Activated T-cell treated with anti-CD3 and anti-CD28 coated beads, Interleukin-2, amount 50 U/mL, for 48 hours (primary cell): ENCODE data around the gene TBC1D5.
"Not testable (repeated sequence)": the region's sequence is repeated elsewhere in the genome, so short reads cannot be mapped to it uniquely, and the experiment has no call there.

Experiments used
- DNase-seq, 2 experiments: peaks; one replicate each; pipeline ENCODE4 v3.0.0-alpha.2; 2020

Gene TBC1D5

DNA sequence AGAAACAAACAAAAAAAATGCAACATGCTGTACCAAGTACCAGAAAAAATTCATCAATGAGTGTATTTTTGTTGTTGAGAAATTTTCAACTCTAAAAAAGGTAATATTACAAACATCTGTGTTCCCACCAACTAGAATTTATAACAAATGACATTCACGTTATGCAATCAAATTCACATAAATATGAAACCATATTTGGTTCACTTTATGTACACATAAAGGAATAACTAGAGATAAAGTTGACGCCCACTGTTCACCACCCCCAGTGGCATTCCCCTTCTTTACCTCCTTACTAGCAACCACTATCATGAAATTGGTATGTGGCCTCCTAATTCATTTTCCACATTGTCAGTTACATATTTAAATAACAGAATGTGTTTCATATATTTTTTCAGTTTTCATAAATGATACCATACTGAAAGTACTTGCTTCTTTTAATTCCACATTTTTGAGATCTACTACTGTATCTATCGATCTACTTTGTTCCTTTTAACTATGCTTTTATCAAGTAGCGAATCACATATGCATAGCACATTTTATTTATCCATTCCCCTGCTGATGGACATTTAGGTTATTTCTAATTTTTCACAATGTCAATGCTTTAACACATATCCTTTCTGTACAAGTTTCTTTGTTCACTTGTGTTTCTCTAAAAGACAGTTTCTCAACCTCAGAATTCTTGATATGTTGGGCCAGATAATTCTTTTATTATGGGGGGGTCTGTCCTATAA lies 34.5 kb downstream of the TBC1D5 start:
- DNase-seq, result no peak

DNA sequence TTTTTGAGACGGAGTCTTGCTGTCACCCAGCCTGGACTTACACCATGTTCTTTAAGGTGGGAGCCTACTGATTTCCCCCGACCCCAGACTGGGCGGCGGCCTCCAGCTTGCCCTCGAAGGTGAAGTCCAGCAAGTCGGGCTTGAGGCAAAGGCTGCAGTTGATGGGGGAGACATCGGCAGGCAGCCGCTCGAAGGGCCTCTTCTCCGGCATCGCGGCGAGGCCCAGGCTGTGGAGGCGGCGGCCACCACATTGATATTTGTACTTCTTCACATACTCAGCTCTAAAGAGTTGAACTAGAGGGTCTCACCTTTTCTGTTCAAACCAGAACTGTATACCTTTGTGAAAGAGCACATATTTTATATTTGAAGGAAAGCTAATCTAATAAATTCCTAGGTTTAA lies 36.4 kb downstream of the TBC1D5 start:
- DNase-seq, result not testable (repeated sequence)

DNA sequence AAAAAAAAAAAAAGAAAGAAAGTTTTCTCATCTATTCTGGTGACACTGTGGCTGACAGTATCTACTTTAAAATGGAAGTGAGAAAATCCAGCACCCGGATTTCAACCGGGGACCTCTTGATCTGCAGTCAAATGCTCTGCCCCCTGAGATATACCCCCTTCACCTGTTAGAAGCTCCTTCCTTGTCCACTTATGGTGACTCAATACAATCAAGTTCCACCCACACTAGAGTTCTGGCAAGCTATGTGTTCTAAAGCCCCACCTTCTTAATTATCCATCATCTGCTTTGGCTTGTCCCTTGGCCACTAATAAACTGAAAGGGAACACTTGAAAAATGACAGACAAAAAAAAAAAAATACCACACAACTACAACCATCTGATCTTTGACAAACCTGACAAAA lies 42.6 kb downstream of the TBC1D5 start:
- DNase-seq, result not testable (repeated sequence)

DNA sequence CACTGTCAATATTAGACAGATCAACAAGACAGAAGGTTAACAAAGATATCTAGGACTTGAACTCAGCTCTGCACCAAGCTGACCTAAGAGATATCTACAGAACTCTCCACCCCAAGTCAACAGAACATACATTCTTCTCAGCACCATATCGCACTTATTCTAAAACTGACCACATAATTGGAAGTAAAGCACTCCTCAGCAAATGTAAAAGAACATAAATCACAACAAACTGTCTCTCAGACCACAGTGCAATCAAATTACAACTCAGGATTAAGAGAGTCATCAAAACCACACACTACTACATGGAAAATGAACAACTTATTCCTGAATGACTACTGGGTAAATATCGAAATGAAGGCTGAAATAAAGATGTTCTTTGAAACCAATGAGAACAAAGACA lies 46.8 kb downstream of the TBC1D5 start:
- DNase-seq, result not testable (repeated sequence)

DNA sequence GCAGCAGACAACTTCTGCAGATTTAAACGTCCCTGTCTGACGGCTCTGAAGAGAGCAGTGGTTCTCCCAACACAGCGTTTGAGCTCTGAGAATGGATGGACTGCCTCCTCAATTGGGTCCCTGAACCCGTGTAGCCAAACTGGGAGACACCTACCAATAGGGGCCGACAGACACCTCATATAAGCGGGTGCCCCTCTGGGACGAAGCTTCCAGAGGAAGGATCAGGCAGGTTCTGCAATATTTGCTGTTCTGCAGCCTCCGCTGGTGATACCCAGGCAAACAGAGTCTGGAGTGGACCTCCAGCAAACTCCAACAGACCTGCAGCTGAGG lies 48.8 kb downstream of the TBC1D5 start:
- not testable (repeated sequence) for DNase-seq

DNA sequence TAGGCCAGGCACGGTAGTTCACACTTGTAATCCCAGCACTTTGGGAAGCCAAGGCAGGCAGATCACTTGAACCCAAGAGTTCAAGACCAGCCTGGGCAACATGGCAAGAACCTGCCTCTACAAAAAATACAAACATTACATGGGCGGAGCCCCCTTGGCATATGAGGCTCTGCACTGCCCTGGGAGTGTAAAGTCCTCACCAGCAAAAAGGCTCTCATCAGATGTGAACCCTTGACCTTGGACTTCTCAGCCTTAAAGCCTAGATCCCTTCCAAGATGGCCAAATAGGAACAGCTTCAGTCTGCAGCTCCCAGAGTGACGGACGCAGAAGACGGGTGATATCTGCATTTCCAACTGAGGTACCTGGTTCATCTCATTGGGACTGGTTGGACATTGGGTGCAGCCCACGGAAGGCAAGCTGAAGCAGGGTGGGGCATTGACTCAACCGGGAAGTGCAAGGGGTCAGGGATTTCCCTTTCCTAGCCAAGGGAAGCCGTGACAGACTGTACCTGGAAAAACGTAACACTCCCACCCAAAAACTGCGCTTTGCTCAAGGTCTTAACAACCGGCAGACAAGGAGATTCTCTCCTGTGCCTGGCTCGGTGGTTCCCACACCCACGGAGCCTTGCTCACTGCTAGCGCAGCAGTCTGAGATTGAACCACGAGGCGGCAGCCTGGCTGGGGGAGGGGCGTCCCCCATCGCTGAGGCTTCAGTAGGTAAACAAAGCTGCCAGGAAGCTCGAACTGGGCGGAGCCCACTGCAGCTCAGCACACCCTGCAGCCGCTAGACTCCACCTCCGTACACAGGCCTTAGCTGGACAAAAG lies 49.4 kb downstream of the TBC1D5 start:
- peak; percentile 37 to 53 for DNase-seq

DNA sequence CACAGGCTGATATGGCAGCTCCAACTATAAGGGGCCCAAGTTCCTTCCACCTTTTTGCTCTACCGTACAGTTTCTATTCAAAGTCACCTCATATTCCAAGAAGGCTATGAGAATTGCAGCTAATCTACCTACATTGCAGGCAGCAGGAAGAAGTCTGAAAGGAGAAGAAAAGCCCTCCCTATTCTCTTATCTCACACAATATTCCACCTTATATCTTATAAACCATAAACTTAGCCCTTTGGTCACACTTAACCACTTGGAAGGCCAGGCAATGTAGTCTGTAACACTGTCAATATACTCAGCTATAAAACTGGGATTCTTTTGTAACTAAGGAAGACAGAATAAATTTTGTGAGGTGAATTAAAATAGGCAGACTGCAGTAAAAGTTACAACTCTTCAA lies 54.9 kb downstream of the TBC1D5 start:
- no peak for DNase-seq

DNA sequence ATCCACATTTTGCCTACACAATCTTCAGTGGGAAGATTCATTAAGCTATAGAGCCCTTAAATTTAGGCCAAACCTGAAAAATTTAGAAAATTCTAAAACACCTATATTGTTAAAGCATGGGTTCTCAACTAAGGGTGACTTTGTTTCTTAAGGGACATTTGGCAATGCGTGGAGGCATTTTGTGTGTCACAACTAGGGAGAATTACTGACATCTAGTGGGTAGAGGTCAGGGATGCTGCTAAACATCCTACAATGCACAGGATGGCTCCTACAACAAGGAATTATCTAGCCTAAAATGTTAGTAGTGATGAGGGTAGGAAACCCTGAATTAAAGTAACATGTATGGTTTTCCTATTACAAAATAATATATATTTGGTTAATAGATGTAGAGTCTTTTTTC lies 55.8 kb downstream of the TBC1D5 start:
- no peak for DNase-seq

DNA sequence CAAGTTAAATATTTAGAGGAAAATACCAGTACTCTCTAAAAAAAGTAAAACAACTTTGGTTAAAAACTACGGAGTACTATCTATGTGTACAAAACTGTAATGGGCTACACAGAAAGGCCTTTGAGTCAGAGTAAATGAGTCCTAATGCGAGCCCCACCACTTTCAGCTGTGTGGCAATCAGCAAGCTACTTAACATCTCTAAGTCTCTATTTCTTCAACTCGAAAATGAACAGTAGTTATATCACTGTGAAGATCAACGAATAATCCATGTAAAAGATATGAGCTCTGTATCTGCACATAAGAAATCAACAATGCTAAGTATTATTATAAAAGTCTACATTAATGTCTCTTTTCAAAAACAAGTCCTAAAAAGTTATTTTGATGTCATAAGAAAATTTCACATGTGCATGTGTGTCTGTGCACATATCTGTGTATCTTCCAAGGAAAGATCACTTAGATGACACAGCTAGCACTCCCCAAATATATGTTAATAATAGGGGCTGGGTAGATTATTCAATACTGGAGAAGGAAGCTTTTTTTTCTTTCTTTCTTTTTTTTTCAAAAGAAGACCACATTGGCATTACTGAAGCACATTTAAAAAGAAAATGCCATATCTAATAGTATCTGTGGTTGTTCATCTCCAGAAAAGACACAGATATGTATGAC lies 58.8 kb downstream of the TBC1D5 start:
- DNase-seq, result no peak

DNA sequence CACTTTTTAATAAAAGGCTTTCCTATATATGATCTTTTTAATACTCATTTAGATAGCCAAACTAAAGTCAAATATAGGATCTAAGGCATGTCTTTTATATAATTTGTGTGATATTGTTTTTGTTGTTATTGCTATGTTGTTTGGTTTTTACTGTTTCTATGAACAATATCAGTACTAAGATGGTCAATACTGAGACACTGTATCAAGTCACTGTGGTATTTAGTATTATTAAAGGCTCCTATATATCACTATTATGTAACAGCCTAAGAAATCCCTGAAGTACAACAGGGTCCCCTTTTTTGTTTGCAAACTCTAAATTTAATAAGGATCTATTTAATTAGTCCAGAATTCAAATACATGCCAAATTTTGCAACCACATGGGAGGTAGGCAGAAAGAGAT lies 61.9 kb downstream of the TBC1D5 start:
- DNase-seq, result no peak

DNA sequence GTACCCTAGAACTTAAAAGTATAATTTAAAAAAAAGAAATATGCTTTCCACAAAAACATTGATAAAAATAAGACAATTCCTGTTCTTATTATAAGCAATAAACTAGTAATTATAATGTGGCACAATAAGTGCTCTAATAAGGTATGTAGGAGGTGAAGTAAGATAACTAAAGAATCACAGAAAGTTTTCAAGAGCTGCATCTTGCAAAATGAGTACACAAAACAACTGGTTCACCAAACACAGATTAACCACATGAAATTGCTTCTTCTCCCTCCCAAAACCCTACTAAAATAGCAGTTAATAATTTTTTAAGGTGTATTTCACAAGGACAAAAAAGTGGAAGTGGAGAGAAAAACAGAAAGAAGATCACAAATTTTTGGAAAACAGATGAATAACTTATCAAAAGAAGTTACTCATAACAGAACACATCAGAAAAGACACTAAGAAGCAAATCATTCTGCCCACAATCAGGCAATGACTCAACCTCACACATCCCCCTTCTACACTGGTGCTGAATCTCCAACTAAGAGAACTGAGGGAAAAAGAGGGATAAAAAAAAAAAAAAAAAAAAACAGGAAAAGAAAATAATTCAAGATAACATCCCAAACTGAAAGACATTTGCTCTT lies 64.2 kb downstream of the TBC1D5 start:
- DNase-seq, result no peak

DNA sequence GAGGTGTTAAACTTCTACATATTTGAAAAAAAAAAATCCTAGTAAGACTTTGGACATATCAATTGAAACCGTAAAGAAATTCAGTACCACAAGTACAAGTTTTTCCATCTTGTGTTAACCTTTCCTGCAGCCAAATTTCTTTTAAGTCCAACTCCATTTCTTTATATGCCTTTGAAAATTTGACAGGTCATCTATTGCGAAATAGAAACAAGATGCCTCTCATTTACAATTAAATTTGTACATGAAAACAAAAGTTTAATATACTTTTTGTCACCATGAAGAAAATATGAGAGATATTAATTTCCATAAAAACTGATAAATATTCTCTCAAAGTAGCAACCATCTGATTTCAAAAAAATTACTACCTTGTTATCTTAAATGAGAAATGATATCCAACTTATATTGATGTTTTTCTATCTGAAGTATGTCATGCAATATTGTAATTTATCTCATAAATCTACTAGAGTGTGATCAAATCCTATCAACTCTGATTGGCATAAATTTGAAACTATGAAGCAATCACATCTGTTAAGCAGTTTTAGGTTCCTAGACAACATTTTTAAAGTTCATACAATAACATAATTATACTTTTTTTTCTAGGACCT lies 68.2 kb downstream of the TBC1D5 start:
- DNase-seq, result no peak

DNA sequence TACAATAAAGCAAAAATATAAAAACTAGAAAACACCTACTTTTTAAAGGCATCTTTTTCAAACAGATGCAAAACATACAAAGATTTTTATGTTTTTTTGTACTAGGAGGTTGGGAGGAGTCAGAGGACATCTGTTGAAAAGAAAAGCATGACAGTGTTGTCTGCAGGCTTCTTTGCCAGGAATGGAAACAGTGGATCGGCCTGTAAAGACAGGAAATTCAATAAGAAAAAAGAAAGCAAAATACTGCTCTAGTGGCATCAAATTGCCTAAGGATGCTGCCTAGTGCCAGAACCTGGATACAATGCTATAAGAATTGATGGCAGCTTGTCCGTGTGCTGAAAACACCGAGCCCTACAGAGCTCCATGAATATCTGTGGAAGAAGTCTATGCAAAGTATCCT lies 69.9 kb downstream of the TBC1D5 start:
- DNase-seq, result no peak

DNA sequence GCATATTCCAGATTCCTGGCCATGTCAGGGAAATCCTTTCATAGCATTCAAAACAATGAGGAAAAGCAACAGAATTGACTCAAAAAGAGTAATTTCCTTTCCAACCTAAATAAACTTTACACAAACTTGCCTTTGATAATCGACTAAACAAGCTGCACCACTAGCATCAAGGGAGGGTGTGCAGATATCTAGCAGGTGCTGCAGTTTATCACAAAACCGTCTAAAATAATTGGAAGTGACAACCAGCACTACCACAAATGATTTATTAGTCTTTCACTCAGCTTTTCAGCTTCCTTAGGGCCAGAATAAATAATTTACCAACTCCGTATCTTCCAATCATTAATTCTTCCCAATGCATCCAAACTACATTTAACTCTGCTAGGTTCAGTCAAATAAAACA lies 71.7 kb downstream of the TBC1D5 start:
- DNase-seq, result no peak

DNA sequence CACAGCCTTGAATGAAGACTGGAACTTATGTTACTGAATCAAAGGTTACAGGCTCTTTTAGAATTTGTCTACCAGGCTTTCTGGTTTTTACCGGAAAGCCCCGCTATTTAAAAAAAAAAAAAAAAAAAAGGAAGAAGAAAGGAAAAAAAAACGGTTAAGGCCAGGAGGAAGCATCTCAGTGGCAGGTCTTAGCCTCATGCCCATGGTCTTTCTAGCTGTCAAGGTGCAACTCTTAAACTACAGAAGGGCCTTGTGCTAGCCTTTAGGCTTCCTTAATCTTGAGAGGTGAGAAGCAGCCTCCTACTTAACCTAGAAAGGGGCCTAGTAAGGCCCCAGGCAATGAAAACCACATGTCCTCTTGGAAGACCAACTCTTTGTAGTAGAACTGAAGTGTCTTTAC lies 77.5 kb downstream of the TBC1D5 start:
- DNase-seq, result no peak

DNA sequence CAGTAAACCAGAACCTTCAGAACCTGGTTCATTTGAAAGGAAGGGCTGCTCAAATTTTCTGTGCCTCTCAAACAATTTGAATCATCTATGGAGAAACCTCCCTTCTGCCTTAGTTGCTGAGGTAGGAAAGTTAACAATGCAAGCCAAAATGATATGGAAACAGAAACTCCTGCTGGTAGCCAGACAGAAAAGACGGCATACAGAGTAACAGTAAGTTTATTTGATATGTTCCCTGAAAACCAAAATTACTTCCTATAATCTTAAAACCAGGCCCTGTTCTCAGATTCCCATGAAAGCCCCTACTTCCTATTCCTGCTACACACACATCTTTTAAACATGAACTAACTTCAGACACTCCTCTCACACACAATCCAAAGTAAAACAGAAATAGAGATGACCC lies 86.2 kb downstream of the TBC1D5 start:
- no peak for DNase-seq

DNA sequence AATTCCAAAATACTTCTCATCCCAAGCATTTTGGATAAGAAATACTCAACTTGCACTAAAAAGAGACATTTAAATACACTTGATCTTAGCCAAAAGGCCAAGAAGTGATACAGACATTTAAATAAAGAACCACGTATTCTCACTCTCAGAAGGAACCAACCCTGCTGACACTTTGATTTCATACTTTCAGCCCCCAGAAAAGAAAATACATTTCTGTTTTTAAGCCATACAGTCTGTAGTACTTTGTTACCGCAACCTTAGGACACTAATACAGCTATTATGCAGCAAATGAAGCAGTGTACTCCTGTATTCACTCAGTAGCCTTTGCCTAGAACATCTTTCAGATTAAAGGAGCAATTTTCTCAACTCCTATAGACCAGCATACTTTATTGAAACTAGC lies 86.7 kb downstream of the TBC1D5 start:
- DNase-seq, result no peak

DNA sequence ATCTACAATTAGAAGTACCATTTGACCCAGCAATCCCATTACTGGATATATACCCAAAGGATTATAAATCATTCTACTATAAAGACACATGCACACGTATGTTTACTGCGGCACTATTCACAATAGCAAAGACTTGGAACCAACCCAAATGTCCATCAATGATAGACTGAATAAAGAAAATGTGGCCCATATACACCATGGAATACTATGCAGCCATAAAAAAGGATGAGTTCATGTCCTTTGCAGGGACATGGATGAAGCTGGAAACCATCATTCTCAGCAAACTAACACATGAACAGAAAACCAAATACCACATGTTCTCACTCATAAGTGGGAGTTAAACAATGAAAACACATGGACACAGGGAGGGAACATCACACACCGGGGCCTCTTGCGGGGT lies 92.7 kb downstream of the TBC1D5 start:
- DNase-seq, result not testable (repeated sequence)

DNA sequence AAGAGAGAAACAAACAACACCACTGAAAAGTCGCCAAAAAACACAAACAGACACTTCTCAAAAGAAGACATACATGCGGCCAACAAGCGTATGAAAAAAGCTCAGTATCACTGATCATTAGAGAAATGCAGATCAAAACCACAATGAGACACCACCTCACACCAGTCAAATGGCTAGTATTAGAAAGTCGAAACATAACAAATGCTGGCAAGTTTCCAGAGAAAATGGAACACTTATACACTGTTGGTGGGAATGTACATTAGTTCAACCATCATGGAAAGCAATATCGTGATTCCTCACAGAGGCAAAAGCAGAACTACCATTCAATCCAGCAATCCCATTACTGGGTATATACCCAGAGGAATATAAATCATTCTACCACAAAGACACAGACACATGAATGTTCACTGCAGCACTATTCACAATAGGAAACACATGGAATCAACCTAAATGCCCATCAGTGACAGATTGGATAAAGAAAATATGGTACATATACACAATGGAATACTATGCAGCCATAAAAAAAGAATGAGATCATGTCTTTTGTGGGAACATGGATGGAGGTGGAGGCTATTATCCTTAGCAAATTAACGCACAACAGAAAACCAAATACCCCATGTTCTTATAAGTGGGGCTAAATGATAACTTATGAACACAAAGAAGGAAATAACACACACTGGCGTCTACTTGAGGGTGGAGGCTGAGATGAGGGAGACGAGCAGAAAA lies 93.6 kb downstream of the TBC1D5 start:
- DNase-seq, result not testable (repeated sequence)

DNA sequence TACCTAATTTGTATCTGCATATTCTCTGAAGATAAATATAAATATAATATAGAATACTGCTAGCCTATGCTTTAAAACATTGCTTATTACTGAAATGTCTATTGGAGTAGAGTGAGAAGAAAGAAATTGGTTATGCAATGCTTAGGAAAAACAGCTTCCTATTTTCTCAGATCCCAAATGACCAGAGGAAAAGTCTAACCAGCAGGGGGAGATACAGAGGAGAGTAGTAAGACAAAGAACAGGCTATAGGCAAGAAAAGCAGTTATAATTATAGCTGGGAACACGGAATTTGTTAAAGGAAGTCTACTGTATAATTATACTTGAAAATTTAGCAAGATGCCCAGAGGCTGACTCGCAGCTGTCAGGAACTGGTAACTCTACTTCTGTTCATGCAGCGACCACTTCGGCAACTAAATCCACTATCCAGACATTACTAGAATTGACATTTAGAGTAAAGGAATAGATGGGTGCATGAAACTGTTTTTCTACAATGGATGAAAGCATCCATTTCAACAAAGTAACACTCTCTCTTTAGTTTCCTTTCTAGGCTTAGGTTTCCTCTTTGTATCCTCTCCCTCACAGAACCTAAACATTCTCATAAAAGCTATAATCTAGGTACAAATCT lies 97.2 kb downstream of the TBC1D5 start:
- no peak for DNase-seq

DNA sequence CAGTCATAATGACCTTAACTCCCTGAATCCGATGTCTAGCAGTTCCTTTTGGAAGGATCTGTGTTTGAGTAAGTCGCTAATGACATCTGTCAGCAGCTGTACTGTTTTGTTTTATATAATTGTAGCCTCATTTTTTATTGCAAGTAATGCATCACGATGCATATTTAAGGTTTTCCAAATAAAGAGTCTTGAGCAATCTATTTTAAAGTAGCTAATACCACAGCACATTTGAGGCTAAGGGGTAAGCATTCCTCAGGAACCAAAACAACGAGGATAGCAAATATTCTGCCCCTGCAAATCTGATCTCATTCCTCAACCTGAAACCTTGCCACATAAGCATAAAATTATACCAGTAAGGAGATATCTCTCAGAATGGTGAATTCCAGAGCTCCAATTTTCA lies 98.7 kb downstream of the TBC1D5 start:
- DNase-seq, result no peak

DNA sequence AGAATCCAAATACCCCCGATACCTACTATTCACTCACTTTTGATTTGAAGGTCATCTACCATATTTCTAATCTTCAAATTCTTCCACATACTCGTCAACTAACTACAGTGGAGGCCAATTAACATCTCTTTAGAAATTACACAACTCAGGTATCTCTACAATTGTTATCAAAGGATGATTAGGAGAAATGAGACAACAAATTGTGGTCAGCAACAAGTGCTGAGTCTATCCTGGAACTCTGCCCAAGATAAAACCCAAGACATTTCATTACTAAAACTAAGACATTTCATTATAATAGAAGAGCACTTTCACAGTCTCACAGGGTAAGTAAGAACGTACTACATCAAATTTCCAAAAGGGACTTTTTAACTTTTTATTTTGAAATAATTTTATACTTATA lies 100.0 kb downstream of the TBC1D5 start:
- no peak for DNase-seq
